ENCODE results near the gene APOL2.
"Not testable (repeated sequence)": the region's sequence is repeated elsewhere in the genome, so short reads cannot be mapped to it uniquely, and the experiment has no call there.

Gene APOL2

GRCh38 chr22:36232715-36233401, 6.5 kb downstream of the APOL2 start:
- no peaks in the 10 kb centered on the region for H3K4me1 ChIP-seq (ENCODE audit: insufficient read depth, poor library complexity, severe bottlenecking)
- H3K36me3 ChIP-seq (ENCODE audit: low read depth) = peaks cover 35% of the 10 kb centered on the region
- no peaks in the 10 kb centered on the region for H3K9me3 ChIP-seq (ENCODE audit: severe bottlenecking)
- no peak for TF ChIP-seq CTCF (IDR thresholded peaks at IDR 0.05; ENCODE audit: poor library complexity, severe bottlenecking)
- DNase-seq (ENCODE audit: low spot score) = no peak
- no peak overlapping the region for H3K4me3 ChIP-seq (ENCODE audit: severe bottlenecking)
- H3K27ac ChIP-seq (ENCODE audit: poor library complexity, severe bottlenecking) = no peak overlapping the region
- no peaks in the 10 kb centered on the region for H3K27me3 ChIP-seq (ENCODE audit: insufficient read depth, poor library complexity, severe bottlenecking)
- ATAC-seq (ENCODE audit: low read depth) = no peak

GRCh38 chr22:36231051-36231450, 8.3 kb downstream of the APOL2 start:
- not testable (repeated sequence) for DNase-seq (ENCODE audit: low spot score); ATAC-seq (ENCODE audit: low read depth); H3K9me3 ChIP-seq (ENCODE audit: severe bottlenecking); H3K27ac ChIP-seq (ENCODE audit: poor library complexity, severe bottlenecking); H3K4me1 ChIP-seq (ENCODE audit: insufficient read depth, poor library complexity, severe bottlenecking); H3K27me3 ChIP-seq (ENCODE audit: insufficient read depth, poor library complexity, severe bottlenecking); H3K4me3 ChIP-seq (ENCODE audit: severe bottlenecking)
- peaks cover 32% of the 10 kb centered on the region for H3K36me3 ChIP-seq (ENCODE audit: low read depth)
- TF ChIP-seq CTCF (IDR thresholded peaks at IDR 0.05; ENCODE audit: poor library complexity, severe bottlenecking) = peak; percentile 12

- ATAC-seq (ENCODE audit: low read depth) = not testable (repeated sequence)
Observed at GRCh38 chr22:36229649-36230048, 9.7 kb downstream of the APOL2 start.

GRCh38 chr22:36228944-36229343, 10.4 kb downstream of the APOL2 start:
- Histone ChIP-seq H3K9me3 (ENCODE audit: severe bottlenecking) (no peaks in the 10 kb centered on the region), H3K36me3 (ENCODE audit: low read depth) (peaks cover 22% of the 10 kb centered on the region), H3K4me3 (ENCODE audit: severe bottlenecking) (no peak overlapping the region), H3K27me3 (ENCODE audit: insufficient read depth, poor library complexity, severe bottlenecking) (no peaks in the 10 kb centered on the region), H3K4me1 (ENCODE audit: insufficient read depth, poor library complexity, severe bottlenecking) (no peaks in the 10 kb centered on the region), H3K27ac (ENCODE audit: poor library complexity, severe bottlenecking) (no peak overlapping the region)
- no peak for TF ChIP-seq CTCF (IDR thresholded peaks at IDR 0.05; ENCODE audit: poor library complexity, severe bottlenecking)
- DNase-seq (ENCODE audit: low spot score) = no peak
- ATAC-seq (ENCODE audit: low read depth) = no peak

More at GRCh38 chr22:36229649-36230048, 9.7 kb downstream of the APOL2 start:
- H3K4me3 ChIP-seq (ENCODE audit: severe bottlenecking); H3K4me1 ChIP-seq (ENCODE audit: insufficient read depth, poor library complexity, severe bottlenecking); H3K9me3 ChIP-seq (ENCODE audit: severe bottlenecking); H3K27ac ChIP-seq (ENCODE audit: poor library complexity, severe bottlenecking); DNase-seq (ENCODE audit: low spot score); H3K27me3 ChIP-seq (ENCODE audit: insufficient read depth, poor library complexity, severe bottlenecking): not testable (repeated sequence)
- peaks cover 29% of the 10 kb centered on the region for H3K36me3 ChIP-seq (ENCODE audit: low read depth)

- H3K9me3 ChIP-seq (ENCODE audit: severe bottlenecking); H3K27ac ChIP-seq (ENCODE audit: poor library complexity, severe bottlenecking); H3K4me3 ChIP-seq (ENCODE audit: severe bottlenecking); ATAC-seq (ENCODE audit: low read depth); DNase-seq (ENCODE audit: low spot score); H3K4me1 ChIP-seq (ENCODE audit: insufficient read depth, poor library complexity, severe bottlenecking); H3K27me3 ChIP-seq (ENCODE audit: insufficient read depth, poor library complexity, severe bottlenecking): not testable (repeated sequence)
- H3K36me3 ChIP-seq (ENCODE audit: low read depth) = peaks cover 21% of the 10 kb centered on the region
Observed at GRCh38 chr22:36228369-36228768, 11.0 kb downstream of the APOL2 start.

- no peak for TF ChIP-seq CTCF (IDR thresholded peaks at IDR 0.05; ENCODE audit: poor library complexity, severe bottlenecking)
- no peaks in the 10 kb centered on the region for H3K9me3 ChIP-seq (ENCODE audit: severe bottlenecking)
- DNase-seq (ENCODE audit: low spot score) (no peak), ATAC-seq (ENCODE audit: low read depth) (no peak)
- no peak overlapping the region for H3K27ac ChIP-seq (ENCODE audit: poor library complexity, severe bottlenecking)
- H3K4me3 ChIP-seq (ENCODE audit: severe bottlenecking) = no peak overlapping the region
- H3K36me3 ChIP-seq (ENCODE audit: low read depth) = peaks cover 21% of the 10 kb centered on the region
- H3K27me3 ChIP-seq (ENCODE audit: insufficient read depth, poor library complexity, severe bottlenecking) = no peaks in the 10 kb centered on the region
- H3K4me1 ChIP-seq (ENCODE audit: insufficient read depth, poor library complexity, severe bottlenecking) = no peaks in the 10 kb centered on the region
Observed at GRCh38 chr22:36227806-36228205, 11.5 kb downstream of the APOL2 start.

Data from RWPE2 (cell line).